Stomach (tissue), 9 donors: ENCODE measurements around the gene PRKCE. TPM values are rescaled to one million over a fixed set of nuclear protein-coding genes. Genes with fewer than 3 reads are reported as not detected.

Experiments
- DNase-seq, 2 donors: peaks; one replicate each; pipeline versions ENCODE4 v3.0.0 to v3.0.0-alpha.2; 2013 to 2019
- H3K27ac ChIP-seq, 5 donors: fragments of 200-600 bp in 4 of 5; sonication (generic) in 4 of 5; one replicate each; pipeline ENCODE4 v1.5.1; 2013 to 2019; ENCODE audit warnings: mild to moderate bottlenecking in 1 of 5, moderate library complexity in 1 of 5
- H3K27me3 ChIP-seq, 3 donors: fragments of 200-600 bp; sonication (generic); one replicate each; pipeline ENCODE4 v1.5.1; 2017 to 2019; ENCODE audit warnings: mixed run types in 1 of 3
- H3K36me3 ChIP-seq, 4 donors: fragments of 200-600 bp; sonication (generic); 1 replicate in 3 of 4; 2 replicates in 1 of 4; pipeline ENCODE4 v1.5.1; 2016 to 2019
- H3K4me1 ChIP-seq, 4 donors: fragments of 200-600 bp; sonication (generic); one replicate each; pipeline ENCODE4 v1.5.1; 2016 to 2019
- H3K4me3 ChIP-seq, 4 donors: fragments of 200-600 bp; sonication (generic) in 3 of 4; one replicate each; pipeline ENCODE4 v1.5.1; 2016 to 2019; ENCODE audit warnings: mild to moderate bottlenecking in 1 of 4
- H3K9me3 ChIP-seq, 4 donors: fragments of 200-600 bp; sonication (generic); one replicate each; pipeline ENCODE4 v1.5.1; 2016 to 2019
- CTCF ChIP-seq, 7 experiments: fragments of 450-650 bp in 4 of 7; fragments of 200-600 bp in 3 of 7; sonication (generic) in 3 of 7; IDR thresholded peaks; one replicate each; pipeline ENCODE4 v1.5.1; 2016 to 2019; ENCODE audit warnings: antibody characterized with exemption in 7 of 7, control low read depth in 2 of 7, mild to moderate bottlenecking in 1 of 7
- EP300 ChIP-seq: sonication (generic); formaldehyde crosslinking; IDR thresholded peaks from one replicate; pipeline ENCODE4 v1.6.1; 2017; ENCODE audit warnings: antibody characterized with exemption
- POLR2A ChIP-seq, 4 donors: fragments of 450-650 bp; IDR thresholded peaks; one replicate each; pipeline ENCODE4 v1.6.1; 2016; ENCODE audit warnings: antibody characterized with exemption in 4 of 4, control low read depth in 2 of 4, mild to moderate bottlenecking in 1 of 4, moderate library complexity in 1 of 4
- POLR2AphosphoS5 ChIP-seq, 3 donors: sonication (generic); formaldehyde crosslinking; IDR thresholded peaks; one replicate each; pipeline ENCODE4 v1.6.1; 2016; ENCODE audit warnings: antibody characterized with exemption in 3 of 3
- WGBS, 5 donors: extraction: QIAGEN DNeasy Blood & Tissue Kit in 3 of 5; methylation state at CpG; one replicate each; pipeline versions ENCODE4 v1.1.5 to v1.1.7; 2013 to 2018; 5-methylcytosine and 5-hydroxymethylcytosine counted together
- intact Hi-C: fragments of 100-400 bp; cut with DNase I; formaldehyde crosslinking; loops from one replicate; pipeline ENCODE4 v1.15.1; 2023; ENCODE audit warnings: low total_unique reads
- polyA plus RNA-seq, 3 donors: library from polyadenylated mRNA; stranded (reverse); fragments of 200-250 nt; gene quantifications; one replicate each; pipeline ENCODE4 v1.2.3, GENCODE V29; 2013
- total RNA-seq, 5 donors: library from RNA; depleted of rRNA; stranded (reverse); fragments of >200 nt; gene quantifications; one replicate each; pipeline versions ENCODE4 v1.1.0 to v1.2.3, GENCODE V29; 2014 to 2016
- donor health status: healthy with polysubstance abuse.
- donor health status: Bipolar disorder and iron deficiency.
- donor health status: healthy.

The PRKCE gene
- total and polyA plus RNA-seq, 8 donors: 2.0 to 92.0 (median 10.0) TPM

- 61 to 80% (median 64%) methylated on average over 7 of the region's 7 CpGs for WGBS, 5 donors
- peak overlapping the region in 1 of 5 donors; percentile 31 for H3K27ac ChIP-seq
- TF ChIP-seq POLR2A (IDR thresholded peaks at IDR 0.05) (no peak), CTCF (IDR thresholded peaks at IDR 0.05) (no peak), EP300 (no peak), POLR2AphosphoS5 (IDR thresholded peaks at IDR 0.05) (no peak)
Measured at GRCh38 chr2:45776160-45776955, 124.9 kb downstream of the PRKCE start.

GRCh38 chr2:45777996-45778719 lies 126.7 kb downstream of the PRKCE start:
- intact Hi-C loops: loop anchor here (5.0 kb wide), 1 partner anchor 136 kb away; no protein-coding TSS in a partner anchor
- no peaks in the 10 kb centered on the region for H3K27me3 ChIP-seq
- TF ChIP-seq CTCF (IDR thresholded peaks at IDR 0.05) (no peak), POLR2A (IDR thresholded peaks at IDR 0.05) (no peak), POLR2AphosphoS5 (IDR thresholded peaks at IDR 0.05) (no peak), EP300 (no peak)
- no peak overlapping the region for H3K4me3 ChIP-seq
- H3K9me3 ChIP-seq: no peaks in the 10 kb centered on the region
- no peak overlapping the region for H3K27ac ChIP-seq
- DNase-seq: no peak
- H3K4me1 ChIP-seq: peaks cover 0 to 33% (median 15%) of the 10 kb centered on the region in 4 donors
- WGBS, 5 donors: 71 to 89% (median 81%) methylated on average over 9 to 10 of the region's 10 CpGs
- no peaks in the 10 kb centered on the region for H3K36me3 ChIP-seq

More at GRCh38 chr2:45776160-45776955, 124.9 kb downstream of the PRKCE start:
- DNase-seq: peak in 1 of 2 donors; percentile 70
- peaks cover 0 to 30% (median 15%) of the 10 kb centered on the region in 4 donors for H3K4me1 ChIP-seq
- no peaks in the 10 kb centered on the region for H3K27me3 ChIP-seq
- intact Hi-C loops: loop anchor here (5.0 kb wide), 1 partner anchor 134 kb away; no protein-coding TSS in a partner anchor
- no peaks in the 10 kb centered on the region for H3K36me3 ChIP-seq
- no peak overlapping the region for H3K4me3 ChIP-seq
- no peaks in the 10 kb centered on the region for H3K9me3 ChIP-seq

GRCh38 chr2:45778720-45779171 lies 127.3 kb downstream of the PRKCE start:
- WGBS, 5 donors: 51 to 65% (median 59%) methylated on average over 11 of the region's 11 CpGs
- H3K4me1 ChIP-seq: peaks cover 0 to 35% (median 17%) of the 10 kb centered on the region in 4 donors

More at GRCh38 chr2:45778720-45779171, 127.3 kb downstream of the PRKCE start:
- H3K9me3 ChIP-seq: no peaks in the 10 kb centered on the region
- no peaks in the 10 kb centered on the region for H3K27me3 ChIP-seq
- peak; percentile 72 for DNase-seq
- no peaks in the 10 kb centered on the region for H3K36me3 ChIP-seq
- no peak for TF ChIP-seq POLR2A (IDR thresholded peaks at IDR 0.05)
- TF ChIP-seq CTCF (IDR thresholded peaks at IDR 0.05): peak in 5 of 7 experiments; percentile 49 to 75 (median 67)
- peak in 1 of 3 donors; percentile 10 for TF ChIP-seq POLR2AphosphoS5 (IDR thresholded peaks at IDR 0.05)
- no peak overlapping the region for H3K27ac ChIP-seq
- intact Hi-C loops: loop anchor here (5.0 kb wide), 1 partner anchor 136 kb away; no protein-coding TSS in a partner anchor
- H3K4me3 ChIP-seq: no peak overlapping the region
